ENCODE data around the gene FRG2.
"Not testable (repeated sequence)": the region's sequence is repeated elsewhere in the genome, so short reads cannot be mapped to it uniquely, and the experiment has no call there.

The FRG2 gene

GRCh38 chr4:189980292-189980691 lies 46.8 kb downstream of the FRG2 start:
- not testable (repeated sequence) for H3K27ac Mint-ChIP-seq

GRCh38 chr4:189979196-189980047 lies 47.6 kb downstream of the FRG2 start:
- H3K4me1 Mint-ChIP-seq (ENCODE audit: low read depth), result no peaks in the 10 kb centered on the region
- H3K27me3 Mint-ChIP-seq, result no peaks in the 10 kb centered on the region
- no peak overlapping the region for H3K27ac Mint-ChIP-seq
- H3K9me3 Mint-ChIP-seq (ENCODE audit: low read depth), result no peaks in the 10 kb centered on the region
- no peak overlapping the region for H3K4me3 Mint-ChIP-seq
- H3K36me3 Mint-ChIP-seq, result no peaks in the 10 kb centered on the region

More at GRCh38 chr4:189980292-189980691, 46.8 kb downstream of the FRG2 start:
- H3K27me3 Mint-ChIP-seq; H3K4me1 Mint-ChIP-seq (ENCODE audit: low read depth); H3K4me3 Mint-ChIP-seq; H3K9me3 Mint-ChIP-seq (ENCODE audit: low read depth); H3K36me3 Mint-ChIP-seq: not testable (repeated sequence)
